T-helper 1 cell (primary cell): ENCODE results near the gene IFT80.

Experiments
- DNase-seq, 5 donors: peaks; one replicate each; pipeline ENCODE4 v3.0.0-alpha.2; 2012 to 2020

IFT80 gene

GRCh38 chr3:160400702-160401150, 1.7 kb upstream of the IFT80 start:
- DNase-seq, result peak in 2 of 5 donors; percentile 7 to 11

- peak; percentile 13 to 60 (median 23) for DNase-seq
Measured at GRCh38 chr3:160400030-160400701, 1.1 kb upstream of the IFT80 start.

DNA sequence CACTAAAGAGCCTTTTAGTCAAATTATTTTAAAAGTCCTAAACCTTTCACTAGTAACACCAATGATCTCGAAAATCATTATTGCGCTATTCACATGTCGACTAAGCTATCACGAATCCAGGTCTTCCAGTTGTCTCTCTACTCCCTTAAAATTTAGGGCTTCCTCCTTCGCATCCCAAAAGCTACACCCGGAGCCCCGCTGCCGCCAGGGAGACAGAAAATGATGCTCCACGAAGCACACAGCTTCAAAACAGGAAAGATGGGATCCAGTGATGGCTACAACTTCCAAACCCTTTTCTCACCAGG, 253 bp downstream of the IFT80 start:
- no peak for DNase-seq

GRCh38 chr3:160395297-160395696, 3.7 kb downstream of the IFT80 start:
- DNase-seq, result no peak

- DNase-seq, result no peak
Measured at GRCh38 chr3:160394009-160394392, 5.0 kb downstream of the IFT80 start.

DNA sequence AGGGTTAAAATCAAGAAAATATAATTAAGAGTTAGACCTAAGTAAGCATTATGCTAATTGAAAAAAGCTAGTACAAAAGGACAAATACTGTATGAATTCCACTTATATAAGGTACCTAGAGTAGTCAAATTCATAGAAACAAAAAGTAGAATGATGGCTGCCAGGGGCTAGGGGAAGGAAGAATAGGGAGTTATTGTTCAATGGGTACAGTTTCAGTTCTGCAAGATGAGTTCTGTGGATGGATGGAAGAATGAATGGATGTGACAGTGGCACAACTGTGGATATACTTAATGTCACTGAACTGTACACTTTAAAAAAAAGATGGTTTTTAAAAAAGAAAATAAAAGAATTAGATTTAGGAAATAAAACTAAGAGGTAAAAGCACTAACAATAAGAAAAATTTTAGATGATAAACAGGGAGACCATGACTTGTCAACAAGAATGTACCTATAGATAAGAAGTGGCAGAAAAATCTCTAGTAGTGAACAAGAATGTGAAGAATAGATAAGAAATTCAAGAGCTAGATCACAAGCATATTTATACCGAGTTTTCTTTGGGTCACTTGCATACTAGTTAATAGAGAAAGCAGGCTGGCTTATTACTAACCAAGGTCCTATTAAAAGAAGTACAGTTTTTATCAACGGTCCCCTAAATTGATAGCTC, 5.5 kb downstream of the IFT80 start:
- no peak for DNase-seq

GRCh38 chr3:160392798-160393197, 6.2 kb downstream of the IFT80 start:
- no peak for DNase-seq

DNA sequence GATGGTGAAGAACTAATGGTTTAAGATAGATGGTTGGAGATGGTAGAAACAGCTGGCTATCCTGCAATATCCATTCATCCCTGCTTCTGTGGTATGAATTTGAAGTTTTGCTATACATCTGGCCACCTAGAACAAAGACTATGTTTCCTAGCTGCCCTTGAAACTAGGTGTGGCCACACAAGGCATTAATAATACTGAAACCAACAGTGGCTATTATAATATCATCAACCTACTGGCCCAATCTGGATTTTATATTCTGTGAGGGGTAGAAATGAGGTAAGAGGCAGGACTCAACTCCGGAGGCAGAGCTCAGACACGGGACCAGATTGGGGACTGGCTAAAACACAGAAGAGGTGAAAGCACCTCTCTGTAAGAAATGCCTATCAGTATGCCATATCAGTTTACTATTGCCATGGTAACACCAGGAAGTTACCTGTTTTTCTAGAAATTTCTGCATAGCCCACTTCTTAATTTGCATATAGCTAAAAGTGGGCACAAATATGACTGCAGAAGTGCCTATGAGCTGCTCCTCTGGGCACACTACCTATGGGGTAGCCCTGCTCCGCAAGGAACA, 8.4 kb downstream of the IFT80 start:
- DNase-seq, result no peak

DNA sequence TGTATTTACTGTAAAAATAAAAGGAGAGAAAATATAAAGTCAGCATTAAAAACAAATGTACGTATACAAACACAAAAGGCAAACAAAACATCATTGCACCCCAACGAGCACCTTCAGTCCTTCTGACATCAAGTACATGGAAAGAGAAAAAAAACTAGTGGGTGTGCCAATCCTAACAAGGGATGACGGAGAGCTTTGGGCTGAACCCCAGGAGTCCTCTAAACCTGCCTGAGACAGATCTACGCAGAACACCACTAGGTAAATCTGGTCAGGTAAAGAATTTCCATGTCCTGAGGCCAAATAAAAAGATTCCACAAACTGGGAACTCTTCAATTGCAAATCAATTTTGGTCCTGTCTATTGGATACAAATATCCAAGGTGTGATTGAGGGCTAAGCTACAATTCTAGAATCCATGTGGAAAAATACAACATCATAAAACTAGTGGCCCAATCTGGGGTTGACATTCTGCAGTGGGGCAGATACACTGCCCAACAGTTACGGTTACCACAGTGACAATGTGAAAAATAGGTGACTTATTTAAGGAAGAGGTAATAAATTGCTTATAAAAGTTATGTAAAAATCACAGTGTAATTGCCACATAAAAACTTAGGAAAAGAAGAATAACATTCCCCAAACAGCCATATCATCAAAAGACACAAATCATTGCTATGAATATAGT, 14.2 kb downstream of the IFT80 start:
- no peak for DNase-seq

- no peak for DNase-seq
Measured at GRCh38 chr3:160381470-160381869, 17.6 kb downstream of the IFT80 start.

DNA sequence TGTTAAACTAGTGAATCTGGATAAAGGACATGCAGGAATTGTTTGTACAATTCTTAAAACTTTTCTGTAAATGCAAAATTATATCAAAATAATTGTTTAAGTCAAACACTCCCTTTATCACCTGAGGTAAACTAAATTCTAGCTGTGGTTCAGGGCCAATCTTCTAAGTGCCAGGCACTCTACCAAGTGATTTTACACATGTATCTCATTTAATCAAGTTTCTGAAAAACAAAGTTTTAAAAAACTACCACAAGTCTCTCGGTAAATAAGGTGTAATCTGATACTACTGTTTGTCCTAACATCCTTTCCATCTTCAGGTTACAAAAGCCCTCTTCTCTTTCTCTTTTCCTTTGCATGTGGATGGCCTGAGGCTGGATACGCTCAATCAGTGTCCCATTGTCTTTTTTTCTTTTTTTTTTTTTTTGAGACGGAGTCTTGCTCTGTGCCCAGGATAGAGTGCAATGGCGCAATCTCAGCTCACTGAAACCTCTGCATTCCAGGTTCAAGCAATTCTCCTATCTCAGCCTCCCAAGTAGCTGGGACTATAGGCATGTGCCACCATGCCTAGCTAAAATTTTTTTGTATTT, 19.3 kb downstream of the IFT80 start:
- DNase-seq, result no peak

GRCh38 chr3:160378331-160379109, 20.5 kb downstream of the IFT80 start:
- no peak for DNase-seq

DNA sequence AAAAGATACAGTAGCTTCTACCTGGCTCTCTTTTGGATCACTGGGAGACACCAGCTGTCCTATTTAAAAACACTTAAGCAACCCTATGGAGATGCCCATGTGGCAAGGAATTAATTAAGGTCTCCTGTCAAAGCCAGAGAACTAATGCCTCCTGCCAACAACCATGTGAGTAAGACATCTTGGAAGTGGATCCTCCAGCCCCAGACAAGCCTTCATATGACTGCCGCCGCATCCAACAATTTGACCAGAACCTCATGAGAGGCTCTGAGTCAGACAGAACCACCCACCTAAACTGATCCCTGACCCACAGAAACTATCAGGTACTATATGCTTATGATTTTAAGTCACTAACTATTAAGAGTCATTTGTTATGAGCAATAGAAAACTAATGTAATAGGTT, 22.3 kb downstream of the IFT80 start:
- no peak for DNase-seq

DNA sequence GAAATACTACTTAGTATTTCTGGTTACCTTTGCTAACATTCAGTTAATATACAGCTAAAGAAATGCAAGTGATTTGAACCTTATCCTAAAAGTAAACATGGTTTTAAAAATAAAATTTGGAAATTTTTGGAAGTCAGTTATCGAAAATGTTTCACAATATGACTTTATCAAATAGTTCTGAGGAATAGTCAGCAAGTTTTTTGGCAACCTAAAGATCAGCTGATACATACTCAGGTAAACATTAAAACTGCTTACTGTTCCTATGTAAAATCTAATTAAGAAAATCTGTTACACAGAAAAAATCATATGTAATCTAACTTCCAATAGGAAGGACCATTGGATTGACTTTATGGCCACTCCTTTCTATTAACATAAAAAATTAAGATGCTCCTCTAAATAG, 24.1 kb downstream of the IFT80 start:
- no peak for DNase-seq

- no peak for DNase-seq
Measured at GRCh38 chr3:160374472-160374871, 24.6 kb downstream of the IFT80 start.

GRCh38 chr3:160373655-160374054, 25.4 kb downstream of the IFT80 start:
- DNase-seq, result no peak

- DNase-seq, result no peak
Measured at GRCh38 chr3:160372780-160373179, 26.2 kb downstream of the IFT80 start.

DNA sequence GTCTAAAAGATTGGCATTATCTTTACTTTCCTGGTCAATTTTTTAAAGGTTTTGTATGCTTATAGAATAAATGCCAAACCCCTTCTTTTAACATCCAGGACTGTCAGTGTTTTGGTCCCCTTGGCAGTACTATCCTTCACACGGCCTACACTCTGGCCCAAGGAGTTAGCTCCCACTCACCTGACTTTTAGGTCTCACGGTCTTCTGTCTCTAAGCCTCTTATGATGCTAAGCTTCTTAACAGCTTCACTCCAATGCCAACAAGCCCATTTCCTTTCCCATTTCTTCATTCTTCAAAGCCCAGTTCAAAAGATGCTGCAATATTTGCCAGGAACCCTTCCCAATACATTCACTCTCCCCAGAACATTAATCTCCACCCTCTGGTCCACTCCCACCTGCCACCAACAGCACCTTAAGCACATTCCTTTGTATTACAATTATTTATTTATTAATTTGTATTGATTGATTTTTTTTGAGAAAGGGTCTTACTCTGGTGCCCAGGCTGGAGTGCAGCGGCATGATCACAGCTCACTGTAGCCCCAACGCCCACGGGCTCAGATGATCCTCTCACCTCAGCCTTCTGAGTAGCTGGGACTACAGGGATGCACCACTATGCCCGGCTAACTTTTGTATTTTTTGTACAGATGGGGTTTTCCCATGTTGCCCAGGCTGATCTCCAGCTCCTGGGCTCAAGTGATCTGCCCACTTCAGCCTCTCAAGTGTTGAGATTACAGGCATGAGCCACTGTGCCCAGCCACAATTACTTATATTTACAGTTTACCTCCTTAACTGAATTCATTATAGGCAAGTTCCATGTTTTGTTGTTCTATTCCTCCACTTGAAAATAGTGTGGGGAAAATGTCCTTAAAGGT, 27.8 kb downstream of the IFT80 start:
- DNase-seq, result no peak

DNA sequence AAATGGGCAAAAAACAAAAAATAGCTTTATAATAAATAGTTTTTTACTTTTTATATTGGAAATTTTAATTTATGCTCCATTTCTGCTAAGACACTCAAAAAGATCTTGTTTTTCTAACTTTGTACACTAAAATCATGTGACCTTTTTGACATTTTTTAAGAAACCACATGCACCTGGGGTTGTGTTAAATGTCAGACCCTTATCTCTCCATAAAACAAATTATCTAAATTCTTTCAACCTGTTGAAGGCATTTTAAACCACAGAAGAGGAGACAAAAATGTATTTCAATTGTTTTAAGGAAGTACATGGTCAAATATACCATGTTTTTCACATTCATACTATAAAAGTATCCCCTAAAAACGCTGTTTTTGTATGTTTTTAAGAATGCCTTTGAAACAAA, 29.2 kb downstream of the IFT80 start:
- DNase-seq, result no peak

DNA sequence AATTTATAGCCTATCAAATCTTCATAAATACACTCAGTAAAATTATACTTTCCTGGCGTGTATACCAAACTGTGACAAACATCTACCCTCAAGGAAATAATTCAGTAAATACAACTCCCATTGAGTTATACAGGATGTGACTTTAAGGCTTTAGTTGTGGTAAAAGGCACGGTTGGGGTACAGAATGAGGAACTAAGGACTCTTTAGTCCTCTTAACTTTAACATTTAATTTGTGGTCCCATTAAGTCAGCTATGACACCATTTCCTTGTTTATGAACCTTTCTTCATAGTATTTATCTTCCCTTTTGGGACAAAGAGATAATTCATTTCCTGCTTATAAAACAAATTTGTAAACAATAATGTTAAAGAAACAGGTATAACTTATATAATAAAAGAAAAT, 30.2 kb downstream of the IFT80 start:
- no peak for DNase-seq

DNA sequence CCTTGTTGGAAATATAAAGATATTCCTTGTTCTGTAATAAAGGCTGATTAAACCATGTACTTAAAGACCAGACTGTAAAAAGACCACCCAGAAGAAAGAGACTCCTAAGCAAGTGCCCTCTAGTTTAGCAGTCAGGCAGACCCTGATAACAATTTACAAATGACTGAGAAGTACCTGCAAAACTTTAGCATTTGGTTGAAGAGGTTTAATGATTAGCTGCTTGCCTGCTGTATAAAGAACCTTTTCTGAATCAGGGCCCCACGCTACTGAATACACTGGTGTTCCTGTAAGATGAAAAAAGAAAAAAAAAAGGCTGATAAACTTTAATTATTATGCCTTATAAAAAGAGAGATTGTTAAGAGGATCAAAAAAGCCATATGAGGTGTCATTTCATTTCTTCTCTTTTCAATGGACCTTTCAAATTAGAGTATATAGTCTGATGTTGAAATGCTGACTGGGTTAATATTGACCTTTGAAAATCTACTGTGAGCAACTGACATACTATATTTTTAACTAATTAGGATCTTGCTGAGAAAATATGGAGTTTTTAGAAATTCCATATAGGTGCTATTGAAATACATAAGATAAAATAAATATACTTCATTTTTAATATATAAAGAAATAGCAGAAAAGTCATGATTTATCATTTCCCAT, 33.0 kb downstream of the IFT80 start:
- DNase-seq, result no peak
